ENCODE data around the gene KCNA2.

Gene KCNA2

GRCh38 chr1:110601332-110601731 is 4.8 kb downstream of the KCNA2 start:
- no peak for DNase-seq

GRCh38 chr1:110600716-110601115 is 5.4 kb downstream of the KCNA2 start:
- no peak for DNase-seq

- no peak for DNase-seq
Observed at GRCh38 chr1:110597966-110598365, 8.2 kb downstream of the KCNA2 start.

GRCh38 chr1:110596312-110596711 is 9.8 kb downstream of the KCNA2 start:
- DNase-seq, result no peak

- no peak for DNase-seq
Observed at GRCh38 chr1:110595353-110595710, 10.8 kb downstream of the KCNA2 start.

GRCh38 chr1:110594456-110595352 is 11.5 kb downstream of the KCNA2 start:
- DNase-seq, result no peak

- no peak for DNase-seq
Observed at GRCh38 chr1:110593902-110594301, 12.3 kb downstream of the KCNA2 start.

- DNase-seq, result no peak
Observed at GRCh38 chr1:110591956-110592355, 14.2 kb downstream of the KCNA2 start.

- DNase-seq, result no peak
Observed at GRCh38 chr1:110588991-110589390, 17.2 kb downstream of the KCNA2 start.

- no peak for DNase-seq
Observed at GRCh38 chr1:110588486-110588885, 17.7 kb downstream of the KCNA2 start.

GRCh38 chr1:110587906-110588305 is 18.3 kb downstream of the KCNA2 start:
- no peak for DNase-seq

GRCh38 chr1:110585481-110585880 is 20.7 kb downstream of the KCNA2 start:
- no peak for DNase-seq

- DNase-seq, result no peak
Observed at GRCh38 chr1:110584045-110584444, 22.1 kb downstream of the KCNA2 start.

GRCh38 chr1:110583505-110583904 is 22.7 kb downstream of the KCNA2 start:
- DNase-seq, result no peak

GRCh38 chr1:110582378-110582777 is 23.8 kb downstream of the KCNA2 start:
- no peak for DNase-seq

GRCh38 chr1:110581682-110582145 is 24.4 kb downstream of the KCNA2 start:
- DNase-seq, result no peak

- no peak for DNase-seq
Observed at GRCh38 chr1:110580244-110580643, 25.9 kb downstream of the KCNA2 start.

- no peak for DNase-seq
Observed at GRCh38 chr1:110579460-110579859, 26.7 kb downstream of the KCNA2 start.

- DNase-seq, result no peak
Observed at GRCh38 chr1:110576441-110576840, 29.7 kb downstream of the KCNA2 start.

- no peak for DNase-seq
Observed at GRCh38 chr1:110573314-110573713, 32.8 kb downstream of the KCNA2 start.

- DNase-seq, result no peak
Observed at GRCh38 chr1:110572751-110573150, 33.4 kb downstream of the KCNA2 start.

GRCh38 chr1:110570901-110571300 is 35.3 kb downstream of the KCNA2 start:
- no peak for DNase-seq

GRCh38 chr1:110570307-110570706 is 35.9 kb downstream of the KCNA2 start:
- no peak for DNase-seq

GRCh38 chr1:110566836-110567235 is 39.3 kb downstream of the KCNA2 start:
- no peak for DNase-seq

GRCh38 chr1:110565565-110565964 is 40.6 kb downstream of the KCNA2 start:
- DNase-seq, result no peak

Measured in NCI-H510A (cell line).